K562 treated with DMSO at 1 percent for 48 hours (cell line): ENCODE measurements around the gene TNFSF11. TPM values are rescaled to one million over a fixed set of nuclear protein-coding genes. Genes with fewer than 3 reads are reported as not detected.

Source experiments
- total RNA-seq: library from RNA; unstranded; fragments of 300-600 nt; gene quantifications from 2 replicates; pipeline ENCODE4 v1.2.3, GENCODE V29; 2022; ENCODE audit warnings: low replicate concordance; ENCODE audit errors: extremely low read depth

The TNFSF11 gene
- total RNA-seq, result not detected in 2 replicates

GRCh38 chr13:42574011-42574410 lies at the start of gene TNFSF11:
TSS of gene TNFSF11 (plus strand) at chr13:42574152. CDS start at chr13:42574304, 152 bp downstream.

Other genes starting within 250 kb of the TNFSF11 start
- not detected in 2 replicates for gene FAM216B, start 207.4 kb downstream of the TNFSF11 start, total RNA-seq